Activated CD4-positive, alpha-beta T cell treated with anti-CD3 and anti-CD28 coated beads for 36 hours (primary cell): ENCODE data around the gene ACAT2. TPM values are rescaled to one million over a fixed set of nuclear protein-coding genes. Genes with fewer than 3 reads are reported as not detected.
A peak's percentile ranks its signal among the peaks of the same experiment; 100 is the strongest.
"Not testable (repeated sequence)": the region's sequence is repeated elsewhere in the genome, so short reads cannot be mapped to it uniquely, and the experiment has no call there.

Experiments used
- ATAC-seq: fragments of 200-7000 bp; cut with Tn5 transposase; one replicate; pipeline ENCODE4 v1.10.0; 2021; ENCODE audit warnings: mild to moderate bottlenecking, moderate library complexity
- CTCF ChIA-PET: fragments of 350-600 bp; sonication (Branson Sonifier 250); formaldehyde crosslinking; loops from one replicate; lab custom pipeline; 2021; ENCODE audit warnings: antibody characterized with exemption; lab: Charles Lee
- POLR2A ChIA-PET: fragments of 350-600 bp; sonication (Branson Sonifier 250); formaldehyde crosslinking; loops from one replicate; lab custom pipeline; 2021; ENCODE audit warnings: antibody characterized with exemption, inconsistent platforms; lab: Charles Lee
- DNase-seq: peaks from one replicate; pipeline ENCODE4 v3.0.0-alpha.2; 2020
- H3K27ac Mint-ChIP-seq: one replicate; pipeline ENCODE4 v1.8.0; 2021; ENCODE audit warnings: mixed read lengths
- H3K27me3 Mint-ChIP-seq: one replicate; pipeline ENCODE4 v1.8.0; 2021; ENCODE audit warnings: mixed read lengths
- H3K36me3 Mint-ChIP-seq: one replicate; pipeline ENCODE4 v1.8.0; 2021; ENCODE audit warnings: low read depth, mixed read lengths
- H3K4me1 Mint-ChIP-seq: one replicate; pipeline ENCODE4 v1.8.0; 2021; ENCODE audit warnings: mixed read lengths
- H3K4me3 Mint-ChIP-seq: one replicate; pipeline ENCODE4 v1.8.0; 2021; ENCODE audit warnings: mild to moderate bottlenecking, moderate library complexity, mixed read lengths
- H3K9me3 Mint-ChIP-seq: one replicate; pipeline ENCODE4 v1.8.0; 2021; ENCODE audit warnings: low read depth, mixed read lengths
- intact Hi-C, 2 experiments: fragments of 100-400 bp; cut with DNase I in 1 of 2; cut with micrococcal nuclease in 1 of 2; formaldehyde crosslinking; loops; one replicate each; pipeline versions ENCODE4 v1.14.2 to v1.15.1; 2022 to 2024; cut with DNase I, micrococcal nuclease
- total RNA-seq, 2 experiments: library from RNA; stranded (reverse); gene quantifications; one replicate each; pipeline ENCODE4 v1.2.3, GENCODE V29; 2021

ACAT2 gene
- total RNA-seq, 2 experiments from 2014 or later: 55.0 to 82.1 TPM

- Mint-ChIP-seq H3K27me3 (no peaks in the 10 kb centered on the region), H3K27ac (peak overlapping the region; percentile 99), H3K9me3 (no peaks in the 10 kb centered on the region), H3K4me3 (peak overlapping the region; percentile 86), H3K36me3 (peaks cover 69% of the 10 kb centered on the region), H3K4me1 (peaks cover 57% of the 10 kb centered on the region)
- intact Hi-C loops: loop anchor here (1.0 to 5.0 kb wide), 3 partner anchors 98 to 141 kb away; partner anchors contain the start of gene SOD2 (in 1 of the 2)
- CTCF ChIA-PET: interaction anchor here (0.6 to 2.9 kb wide), 7 partner anchors 9 to 111 kb away, joined by 3 to 13 read pairs (median 4); no protein-coding TSS in a partner anchor
- POLR2A ChIA-PET: interaction anchor here (0.7 to 5.6 kb wide), 3 partner anchors 30 to 114 kb away, joined by 3 to 44 read pairs (median 4); partner anchors contain the start of gene WTAP
- ATAC-seq (no peak), DNase-seq (peak; percentile 41)
Observed at GRCh38 chr6:159790956-159791598, 29.2 kb downstream of the ACAT2 start.

DNA sequence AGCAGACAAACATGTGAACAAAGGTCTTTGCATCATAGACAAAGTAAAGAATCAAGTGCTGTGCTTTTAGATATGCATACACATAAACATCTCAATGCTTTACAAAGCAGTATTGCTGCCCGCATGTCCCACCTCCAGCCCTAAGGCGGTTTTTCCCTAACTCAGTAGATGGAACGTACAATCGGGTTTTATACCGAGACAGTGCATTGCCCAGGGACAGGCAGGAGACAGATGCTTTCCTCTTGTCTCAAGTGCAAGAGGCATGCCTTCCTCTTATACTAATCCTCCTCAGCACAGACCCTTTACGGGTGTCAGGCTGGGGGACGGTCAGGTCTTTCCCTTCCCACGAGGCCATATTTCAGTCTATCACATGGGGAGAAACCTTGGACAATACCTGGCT is 33.1 kb downstream of the ACAT2 start:
- ATAC-seq, DNase-seq, H3K27ac Mint-ChIP-seq, H3K4me3 Mint-ChIP-seq, H3K9me3 Mint-ChIP-seq, POLR2A ChIA-PET, CTCF ChIA-PET, H3K27me3 Mint-ChIP-seq: not testable (repeated sequence)
- intact Hi-C loops: loop anchor here in 1 of 2 experiments (5.0 kb wide), 1 partner anchor 137 kb away; no protein-coding TSS in a partner anchor
- peaks cover 75% of the 10 kb centered on the region for H3K36me3 Mint-ChIP-seq
- peaks cover 58% of the 10 kb centered on the region for H3K4me1 Mint-ChIP-seq

DNA sequence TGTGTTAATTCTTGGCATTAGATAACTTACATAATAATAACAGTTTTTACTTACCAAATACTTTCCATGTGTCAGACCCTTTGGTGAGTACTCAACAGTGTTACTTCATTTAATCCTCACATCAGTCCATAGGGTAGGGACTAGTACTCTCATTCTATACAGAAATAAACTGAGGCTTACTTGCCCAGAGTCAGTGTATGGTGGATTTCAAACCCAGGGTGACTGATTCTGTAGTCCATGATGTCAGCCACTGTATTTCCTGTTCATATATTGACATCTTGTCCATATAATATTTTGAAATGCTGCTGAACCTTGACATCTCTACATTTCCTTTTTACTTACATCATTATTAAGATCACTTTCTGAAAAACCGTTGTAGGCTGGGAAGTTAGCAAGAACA is 35.7 kb downstream of the ACAT2 start:
- H3K27me3 Mint-ChIP-seq: no peaks in the 10 kb centered on the region
- ChIA-PET CTCF (no interaction called here), POLR2A (no interaction called here)
- ATAC-seq (peak; percentile 64), DNase-seq (no peak)
- H3K36me3 Mint-ChIP-seq: peaks cover 56% of the 10 kb centered on the region
- no peak overlapping the region for H3K4me3 Mint-ChIP-seq
- H3K27ac Mint-ChIP-seq: peak overlapping the region; percentile 45
- H3K4me1 Mint-ChIP-seq: peaks cover 43% of the 10 kb centered on the region
- intact Hi-C loops: no loop called here
- H3K9me3 Mint-ChIP-seq: no peaks in the 10 kb centered on the region

- H3K4me3 Mint-ChIP-seq: no peak within 1 kb of the TSS
- POLR2A ChIA-PET: no interaction called here
- intact Hi-C loops: no loop called here
- CTCF ChIA-PET: interaction anchor here (0.6 kb wide), 1 partner anchor 397 kb away, joined by 3 read pairs; no protein-coding TSS in a partner anchor
- ATAC-seq (no peak), DNase-seq (no peak)
- no peaks in the 10 kb centered on the region for H3K9me3 Mint-ChIP-seq
- no peaks in the 10 kb centered on the region for H3K27me3 Mint-ChIP-seq
- peaks cover 33% of the 10 kb centered on the region for H3K36me3 Mint-ChIP-seq
- peaks cover 20% of the 10 kb centered on the region for H3K4me1 Mint-ChIP-seq
- H3K27ac Mint-ChIP-seq: no peak within 1 kb of the TSS
Observed at GRCh38 chr6:159800141-159800865, 38.5 kb downstream of the ACAT2 start, which contains the start of gene PNLDC1. TSS of gene PNLDC1 (plus strand) at chr6:159800276. CDS start at chr6:159800308, 32 bp downstream.

DNA sequence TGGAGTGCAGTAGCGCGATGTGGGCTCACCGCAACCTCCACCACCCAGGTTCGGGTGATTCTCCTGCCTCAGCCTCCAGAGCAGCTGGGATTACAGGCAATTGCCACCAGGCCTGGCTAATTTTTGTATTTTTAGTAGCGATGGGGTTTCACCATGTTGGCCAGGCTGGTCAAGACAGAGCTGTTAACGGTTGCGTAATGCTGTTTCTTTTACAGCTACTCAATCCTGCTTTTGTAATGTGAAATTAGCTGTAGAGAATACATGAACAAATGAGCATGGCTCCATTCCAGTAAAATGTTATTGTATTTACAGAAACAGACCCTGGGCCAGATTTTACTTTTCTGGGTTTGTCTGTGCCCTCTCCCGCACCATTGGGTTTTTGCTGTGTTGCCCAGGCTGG is 40.1 kb downstream of the ACAT2 start:
- Mint-ChIP-seq H3K4me1 (peaks cover 16% of the 10 kb centered on the region), H3K4me3 (no peak overlapping the region), H3K9me3 (no peaks in the 10 kb centered on the region), H3K27me3 (no peaks in the 10 kb centered on the region), H3K27ac (no peak overlapping the region), H3K36me3 (peaks cover 27% of the 10 kb centered on the region)
- DNase-seq (no peak), ATAC-seq (no peak)
- intact Hi-C loops: no loop called here
- CTCF ChIA-PET: no interaction called here
- POLR2A ChIA-PET: no interaction called here

GRCh38 chr6:159804504-159804903 is 42.7 kb downstream of the ACAT2 start:
- Mint-ChIP-seq H3K36me3 (peaks cover 5% of the 10 kb centered on the region), H3K9me3 (no peaks in the 10 kb centered on the region), H3K4me3 (no peak overlapping the region), H3K27ac (no peak overlapping the region), H3K4me1 (no peaks in the 10 kb centered on the region), H3K27me3 (no peaks in the 10 kb centered on the region)
- ChIA-PET CTCF (no interaction called here), POLR2A (no interaction called here)
- ATAC-seq (no peak), DNase-seq (no peak)
- intact Hi-C loops: no loop called here

GRCh38 chr6:159805440-159806020 is 43.7 kb downstream of the ACAT2 start:
- Mint-ChIP-seq H3K36me3 (no peaks in the 10 kb centered on the region), H3K27me3 (no peaks in the 10 kb centered on the region), H3K9me3 (no peaks in the 10 kb centered on the region), H3K4me1 (no peaks in the 10 kb centered on the region), H3K27ac (no peak overlapping the region), H3K4me3 (no peak overlapping the region)
- POLR2A ChIA-PET: no interaction called here
- intact Hi-C loops: no loop called here
- CTCF ChIA-PET: no interaction called here
- no peak for DNase-seq
- ATAC-seq: no peak

DNA sequence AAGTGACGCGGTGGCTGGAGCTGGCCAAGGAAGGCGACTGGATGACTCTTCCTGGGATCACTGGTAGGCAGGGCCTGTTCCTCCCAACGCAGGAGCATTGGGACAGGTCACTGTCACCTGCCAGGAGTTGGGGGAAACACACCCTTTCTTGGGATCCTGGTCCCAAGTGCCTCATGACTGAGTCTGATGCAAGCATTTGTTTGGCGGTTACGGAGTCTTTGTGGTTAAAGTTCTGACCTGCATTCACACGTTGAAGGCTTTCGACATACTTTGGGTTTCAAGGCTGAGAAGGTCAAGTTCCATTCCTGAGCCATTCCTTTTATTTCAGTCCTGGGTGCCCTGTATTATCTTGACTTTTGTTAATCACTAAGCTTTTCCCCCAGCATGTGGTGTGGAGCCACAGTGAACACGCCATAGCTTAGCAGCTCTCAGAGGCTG is 44.2 kb downstream of the ACAT2 start:
- Mint-ChIP-seq H3K27me3 (no peaks in the 10 kb centered on the region), H3K4me3 (no peak overlapping the region), H3K9me3 (no peaks in the 10 kb centered on the region), H3K27ac (no peak overlapping the region), H3K36me3 (no peaks in the 10 kb centered on the region), H3K4me1 (no peaks in the 10 kb centered on the region)
- POLR2A ChIA-PET: interaction anchor here (0.6 kb wide), 1 partner anchor 154 kb away, joined by 3 read pairs; no protein-coding TSS in a partner anchor
- ATAC-seq (no peak), DNase-seq (no peak)
- CTCF ChIA-PET: no interaction called here
- intact Hi-C loops: no loop called here

DNA sequence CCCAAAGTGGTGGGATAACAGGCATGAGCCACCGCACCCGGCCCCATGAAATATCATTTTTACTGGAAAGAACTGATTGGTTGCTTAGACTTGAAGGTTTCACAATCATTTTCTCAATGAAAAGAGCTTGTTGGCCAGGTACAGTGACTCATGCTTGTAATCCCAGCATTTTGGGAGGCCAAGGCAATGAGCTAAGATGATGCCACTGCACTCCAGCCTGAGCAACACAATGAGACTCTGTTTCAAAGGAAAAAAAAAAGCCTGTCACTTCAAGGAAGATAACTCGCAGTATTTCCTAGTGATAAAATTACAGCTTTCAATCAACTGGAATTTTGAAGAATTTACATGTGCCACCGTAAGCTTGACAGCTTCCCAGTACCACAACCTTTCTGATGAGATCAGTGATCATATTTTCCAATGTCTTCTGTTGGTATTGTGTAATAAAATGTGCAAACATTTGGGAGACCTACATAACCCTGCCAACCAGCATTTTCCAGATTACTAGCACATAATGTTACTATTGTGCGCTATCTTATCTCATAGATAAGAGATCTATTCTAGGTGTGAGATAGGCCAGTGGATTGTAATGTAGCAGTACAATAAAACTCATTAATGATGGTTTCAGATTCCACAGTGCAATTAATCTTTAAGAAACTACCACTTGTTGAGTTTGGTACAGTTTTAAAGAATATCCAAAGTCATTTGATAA is 45.5 kb downstream of the ACAT2 start:
- CTCF ChIA-PET: interaction anchor here (0.7 to 0.8 kb wide), 3 partner anchors 25 to 644 kb away, joined by 3 read pairs; no protein-coding TSS in a partner anchor
- DNase-seq (no peak), ATAC-seq (no peak)
- no peaks in the 10 kb centered on the region for H3K36me3 Mint-ChIP-seq
- no peaks in the 10 kb centered on the region for H3K4me1 Mint-ChIP-seq
- no peaks in the 10 kb centered on the region for H3K9me3 Mint-ChIP-seq
- no peak overlapping the region for H3K27ac Mint-ChIP-seq
- POLR2A ChIA-PET: no interaction called here
- no peak overlapping the region for H3K4me3 Mint-ChIP-seq
- intact Hi-C loops: no loop called here
- no peaks in the 10 kb centered on the region for H3K27me3 Mint-ChIP-seq

GRCh38 chr6:159808647-159809046 is 46.8 kb downstream of the ACAT2 start:
- no peaks in the 10 kb centered on the region for H3K27me3 Mint-ChIP-seq

DNA sequence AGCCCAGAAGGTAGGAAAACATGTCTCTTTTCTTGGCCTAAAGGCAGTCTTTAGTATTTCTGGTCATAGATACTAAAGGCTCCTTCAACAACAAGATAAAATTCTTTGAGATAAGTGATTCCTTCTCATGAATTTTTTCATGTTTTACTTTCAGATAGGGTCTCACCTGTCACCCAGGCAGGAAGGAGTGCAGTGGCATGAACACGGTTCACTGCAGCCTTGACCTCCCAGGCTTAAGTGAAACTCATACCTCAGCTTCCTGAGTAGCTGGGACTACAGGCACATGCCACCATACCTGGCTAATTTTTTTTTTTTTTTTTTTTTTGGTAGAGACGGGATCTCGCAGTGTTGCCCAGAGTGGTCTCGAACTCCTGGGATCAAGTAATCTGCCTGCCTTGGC is 47.3 kb downstream of the ACAT2 start:
- no peaks in the 10 kb centered on the region for H3K27me3 Mint-ChIP-seq
- no peaks in the 10 kb centered on the region for H3K4me1 Mint-ChIP-seq
- ChIA-PET CTCF (interaction anchor here (0.6 kb wide), 2 partner anchors 186 to 269 kb away, joined by 3 to 4 read pairs; no protein-coding TSS in a partner anchor), POLR2A (no interaction called here)
- no peaks in the 10 kb centered on the region for H3K36me3 Mint-ChIP-seq
- intact Hi-C loops: no loop called here
- no peak overlapping the region for H3K27ac Mint-ChIP-seq
- ATAC-seq (no peak), DNase-seq (no peak)
- H3K9me3 Mint-ChIP-seq: no peaks in the 10 kb centered on the region
- no peak overlapping the region for H3K4me3 Mint-ChIP-seq

More at GRCh38 chr6:159808647-159809046, 46.8 kb downstream of the ACAT2 start:
- Mint-ChIP-seq H3K4me3 (no peak overlapping the region), H3K36me3 (no peaks in the 10 kb centered on the region), H3K4me1 (no peaks in the 10 kb centered on the region), H3K9me3 (no peaks in the 10 kb centered on the region), H3K27ac (no peak overlapping the region)
- DNase-seq (no peak), ATAC-seq (no peak)
- ChIA-PET POLR2A (no interaction called here), CTCF (interaction anchor here (0.6 kb wide), 1 partner anchor 269 kb away, joined by 4 read pairs; no protein-coding TSS in a partner anchor)
- intact Hi-C loops: no loop called here
